UCSD-AML1 (cell line): ENCODE results near the gene FBXW8.
A peak's percentile ranks its signal among the peaks of the same experiment; 100 is the strongest.

Experiments
- DNase-seq: peaks from one replicate; lab custom pipeline; 2025; ENCODE audit not compliant: unreplicated experiment; lab: John Stamatoyannopoulos, UW

Gene FBXW8

DNA sequence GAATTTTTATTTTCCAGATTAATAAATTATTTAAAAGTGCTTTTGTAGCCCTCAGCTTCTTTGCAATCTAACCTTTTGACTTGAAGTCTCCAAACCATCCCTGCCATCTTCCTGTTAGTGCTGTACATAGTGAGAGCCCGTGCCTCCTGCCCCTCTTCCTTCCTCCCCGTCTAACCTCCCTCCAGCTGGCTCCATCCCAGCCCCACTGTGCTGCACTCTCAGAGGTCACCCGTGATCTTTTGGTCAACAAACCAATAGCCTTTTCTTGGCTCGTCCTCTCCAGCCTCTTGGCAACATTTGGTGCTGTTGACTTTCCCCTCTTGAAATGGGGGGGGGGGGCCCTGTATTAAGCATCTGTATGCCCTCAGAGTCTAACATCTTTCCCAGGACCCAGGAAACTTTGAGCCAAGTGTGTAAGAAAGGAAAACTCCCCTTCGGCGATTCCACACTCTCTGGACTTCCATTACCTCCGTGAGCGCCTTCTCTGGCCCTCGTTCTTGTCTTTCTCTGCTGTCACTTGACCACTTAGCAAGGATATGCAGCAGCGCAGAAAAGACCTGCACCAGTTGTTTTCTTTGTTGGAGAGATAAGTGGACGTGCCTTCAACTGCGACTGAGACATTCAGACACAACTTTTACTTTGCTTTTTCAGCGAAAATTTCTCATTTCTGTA, 44.1 kb downstream of the FBXW8 start:
- no peak for DNase-seq

- no peak for DNase-seq
These were observed 44.8 kb downstream of the FBXW8 start for GRCh38 chr12:116955382-116956021.

GRCh38 chr12:116958402-116959197, 47.9 kb downstream of the FBXW8 start:
- no peak for DNase-seq

DNA sequence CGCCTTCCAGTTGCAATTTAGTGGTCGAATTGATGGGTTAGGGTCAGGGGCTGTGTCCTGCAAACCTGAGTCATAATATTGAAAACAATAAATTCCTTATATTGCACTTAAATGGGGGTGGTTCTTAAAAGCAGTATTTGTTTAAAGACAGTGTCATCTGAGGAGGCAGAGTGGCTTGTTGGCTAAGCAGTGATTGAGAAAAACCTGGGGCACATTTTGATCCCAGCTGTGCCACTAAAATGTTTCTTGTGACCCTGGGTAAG, 48.4 kb downstream of the FBXW8 start:
- DNase-seq = no peak

GRCh38 chr12:116959845-116960514, 49.2 kb downstream of the FBXW8 start:
- no peak for DNase-seq

- peak; percentile 31 for DNase-seq
These were observed 51.4 kb downstream of the FBXW8 start for GRCh38 chr12:116962197-116962596.

DNA sequence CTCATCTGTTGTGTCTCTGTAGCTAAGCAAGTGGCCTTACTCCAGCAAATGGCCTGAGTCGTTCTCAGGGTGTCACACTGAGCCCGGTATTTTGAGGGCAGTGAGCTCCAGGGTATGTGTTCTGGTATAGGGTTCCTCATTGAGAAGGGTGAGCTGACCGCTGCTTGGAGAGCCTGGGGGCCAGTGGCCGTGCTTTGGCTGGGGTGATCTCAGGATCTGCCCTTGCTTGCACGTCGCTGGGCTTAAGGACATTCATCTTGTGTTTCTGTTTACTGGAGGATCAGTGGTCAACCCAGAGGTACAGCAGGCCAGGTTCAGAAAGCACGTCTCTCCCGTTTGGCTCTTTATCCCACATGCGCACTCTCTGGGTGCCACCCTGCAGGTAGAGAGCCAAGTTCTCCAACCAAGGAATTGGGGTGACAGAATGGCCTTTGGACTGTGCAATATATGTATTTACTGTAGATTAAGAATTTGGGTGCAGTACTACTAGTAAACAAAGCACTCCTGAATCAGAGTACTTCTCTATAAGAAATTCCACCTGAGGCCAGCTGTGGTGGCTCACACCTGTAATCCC, 52.1 kb downstream of the FBXW8 start:
- DNase-seq = no peak

DNA sequence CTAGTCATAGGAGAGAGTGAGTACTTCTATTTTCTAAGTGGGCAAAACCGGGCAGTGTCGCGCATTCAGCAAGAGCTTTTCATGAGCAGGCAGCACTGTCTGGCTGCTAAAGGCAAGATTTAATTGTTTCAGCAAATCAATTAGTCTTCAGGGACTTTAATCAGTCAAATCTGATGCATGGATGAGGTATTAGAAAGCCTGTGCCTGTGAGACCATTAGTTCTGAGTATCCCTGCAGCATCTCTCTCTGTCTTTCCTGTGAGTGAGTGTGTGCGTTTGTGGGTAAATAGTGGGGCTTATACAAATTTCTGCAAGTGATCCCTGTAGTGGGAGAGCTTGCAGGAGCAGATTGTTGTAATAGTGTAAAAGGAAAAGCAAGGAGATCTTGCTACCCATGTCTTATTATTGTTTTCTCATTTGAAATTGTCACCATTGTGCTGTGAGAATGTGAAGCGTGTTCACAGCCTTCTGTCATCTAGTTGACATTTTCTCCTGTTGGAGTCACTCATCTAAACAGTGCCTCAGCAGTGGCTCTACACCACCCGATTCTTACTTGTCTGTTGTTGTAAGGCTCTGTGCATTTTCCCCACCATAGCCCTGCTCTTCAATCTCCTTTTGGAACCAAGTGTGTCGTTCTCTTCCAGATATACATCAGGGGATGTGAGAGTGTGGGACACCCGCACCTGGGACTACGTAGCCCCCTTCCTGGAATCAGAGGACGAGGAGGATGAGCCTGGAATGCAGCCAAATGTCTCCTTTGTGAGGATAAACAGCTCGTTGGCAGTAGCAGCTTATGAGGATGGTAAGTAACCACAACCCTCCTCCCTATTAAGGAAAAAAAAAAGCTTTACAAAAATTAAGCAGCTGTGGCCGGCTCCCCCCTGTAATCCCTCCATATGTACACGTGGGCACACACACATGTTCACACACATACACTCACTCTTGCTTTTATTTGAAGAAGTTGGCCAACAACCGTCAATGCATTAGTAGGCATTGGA, 53.6 kb downstream of the FBXW8 start:
- no peak for DNase-seq

DNA sequence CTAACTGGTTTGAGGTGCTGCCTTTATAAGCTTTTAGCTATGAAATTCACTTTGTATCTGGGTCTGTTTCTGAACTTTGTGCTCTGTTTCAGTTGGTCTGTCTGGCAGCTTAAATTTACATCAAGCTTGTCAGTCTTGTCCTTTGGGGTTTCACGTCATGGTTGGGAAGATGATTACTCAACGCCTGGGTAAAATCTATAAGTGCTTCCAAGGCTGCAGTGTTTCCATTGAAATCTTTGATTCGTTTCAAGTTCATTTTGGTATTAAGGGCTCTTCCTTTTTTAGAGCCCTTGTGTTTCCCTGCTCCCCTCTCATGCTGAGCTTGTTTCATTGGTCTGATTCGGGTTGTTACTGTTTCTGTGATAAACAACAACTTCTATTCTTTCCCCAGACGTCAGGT, 58.2 kb downstream of the FBXW8 start:
- DNase-seq = no peak

- no peak for DNase-seq
These were observed 59.1 kb downstream of the FBXW8 start for GRCh38 chr12:116969615-116970585.

DNA sequence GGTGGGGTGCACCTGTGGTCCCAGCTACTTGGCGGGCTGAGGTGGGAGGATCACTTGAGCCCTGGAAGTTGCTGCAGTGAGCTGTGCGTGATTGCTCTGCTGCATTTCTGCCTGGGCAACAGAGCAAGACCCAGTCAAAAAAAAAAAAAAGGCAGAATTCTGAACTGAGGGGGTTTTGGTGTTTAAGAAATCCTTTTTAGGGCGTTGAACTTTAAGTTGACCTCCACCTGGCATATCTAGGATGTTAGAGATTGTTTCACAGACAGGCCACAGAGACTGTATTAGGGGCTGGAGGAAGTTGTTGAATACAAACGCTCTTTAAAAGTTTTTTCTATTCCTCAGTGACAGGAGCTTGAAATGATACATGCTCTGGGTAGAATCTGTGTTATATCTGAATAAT, 60.5 kb downstream of the FBXW8 start:
- no peak for DNase-seq

- DNase-seq = no peak
These were observed 65.1 kb downstream of the FBXW8 start for GRCh38 chr12:116975779-116976393.

- no peak for DNase-seq
These were observed 67.0 kb downstream of the FBXW8 start for GRCh38 chr12:116977465-116978380.

DNA sequence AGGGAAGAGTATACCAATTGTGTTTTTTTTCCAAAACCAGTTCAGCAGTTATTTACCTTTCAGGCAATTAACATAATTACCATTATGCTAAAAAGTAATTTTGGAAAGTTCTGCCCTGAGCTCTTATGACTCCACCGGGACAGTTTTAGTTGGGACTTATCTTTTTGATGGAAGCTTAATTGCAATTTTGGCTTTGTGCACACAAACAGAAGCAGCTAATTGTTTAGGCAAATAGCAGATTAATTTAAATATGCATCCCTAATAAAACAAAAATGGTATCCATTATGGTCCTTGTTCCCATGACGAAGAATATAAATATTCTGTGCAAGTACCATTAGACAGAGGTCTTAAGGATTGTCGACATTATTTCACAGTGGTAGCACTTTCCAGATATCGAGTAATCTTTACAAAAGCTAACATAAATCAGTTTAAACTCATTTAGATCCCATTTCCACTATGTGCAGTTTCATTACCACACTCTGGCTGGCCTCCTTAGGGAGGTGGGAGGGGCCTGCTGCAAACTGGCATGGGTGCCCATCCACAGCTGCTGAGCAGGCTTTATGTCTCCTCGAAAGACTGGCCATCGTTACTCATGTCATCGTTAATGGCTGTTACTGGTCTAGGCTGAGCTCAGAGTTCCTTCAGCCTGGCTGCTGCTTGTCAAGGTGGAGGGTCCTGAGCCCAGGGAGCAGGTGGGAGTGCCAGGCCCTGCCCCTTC, 68.2 kb downstream of the FBXW8 start:
- DNase-seq = no peak

- no peak for DNase-seq
These were observed 69.3 kb downstream of the FBXW8 start for GRCh38 chr12:116980083-116980482.

DNA sequence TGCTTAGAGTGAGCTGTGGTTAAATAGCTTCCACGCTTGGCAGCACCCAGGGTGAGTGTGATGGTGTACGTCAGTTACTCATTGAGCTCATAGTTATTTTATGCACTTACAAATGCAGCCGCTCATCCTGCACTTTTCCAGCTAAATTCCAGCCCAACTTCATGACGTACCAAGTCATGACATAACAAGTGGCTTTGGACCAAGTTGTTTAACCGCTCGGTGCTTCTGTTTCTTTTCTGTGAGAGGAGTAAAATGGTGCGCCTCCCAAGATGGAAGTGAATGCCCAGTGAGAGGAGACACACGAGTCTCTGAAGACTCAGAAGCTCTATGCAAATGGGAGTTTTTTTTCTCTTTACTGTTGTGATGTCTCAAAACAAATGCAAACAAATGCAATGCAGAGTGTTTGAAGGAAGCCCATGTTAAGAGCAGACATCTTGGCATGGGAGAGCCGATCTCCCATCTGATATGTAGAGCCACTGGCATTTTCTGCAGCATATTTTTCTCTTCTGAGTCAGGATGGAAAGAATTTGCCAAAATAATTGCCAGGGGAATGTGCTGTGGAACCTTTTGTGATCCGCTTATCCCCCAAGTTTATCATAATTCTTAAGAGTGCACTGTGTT, 72.2 kb downstream of the FBXW8 start:
- DNase-seq = no peak

DNA sequence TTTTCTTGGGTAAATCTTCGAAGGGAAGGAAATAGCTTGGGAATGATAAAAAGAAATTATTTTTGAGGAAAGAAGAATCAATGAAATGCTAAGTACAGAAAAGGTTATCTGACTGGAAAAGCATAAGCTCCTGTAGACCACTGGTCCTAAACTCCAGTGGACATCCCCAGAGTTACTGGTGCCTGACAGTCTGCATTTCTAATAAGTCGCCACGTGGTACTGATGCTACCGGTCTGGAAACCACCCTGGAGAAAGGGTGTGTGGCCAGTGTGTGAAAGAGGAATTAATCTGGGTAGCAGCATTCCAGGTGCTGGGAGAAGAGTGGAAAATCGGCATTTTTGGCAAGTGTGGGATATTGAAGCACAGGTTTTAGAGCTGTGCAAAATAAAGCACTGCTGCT, 73.3 kb downstream of the FBXW8 start:
- DNase-seq = no peak
